GM13977 (cell line): Measurements from ENCODE around the gene C10orf105.

Experiments
- DNase-seq: peaks from one replicate; pipeline ENCODE4 v3.0.0; 2012; ENCODE audit warnings: low spot score
- CTCF ChIP-seq: IDR thresholded peaks from 2 replicates; pipeline ENCODE4 v1.5.1; 2012; ENCODE audit warnings: mild to moderate bottlenecking, control low read depth; ENCODE audit not compliant: insufficient read depth; ENCODE audit errors: extremely low read depth, missing control alignments
- in situ Hi-C: fragments of 300-500 bp; cut with MboI; formaldehyde crosslinking; loops from one replicate; pipeline ENCODE4 v1.12.0; 2022; ENCODE audit warnings: low sequenced_read_pairs, low pct_unique_long_range_greater_than_20kb, mixed read lengths, inconsistent platforms; ENCODE audit not compliant: unreplicated experiment

The C10orf105 gene

GRCh38 chr10:71755179-71755879 lies 35.8 kb upstream of the C10orf105 start:
- TF ChIP-seq CTCF, result no peak
- no peak for DNase-seq
- in situ Hi-C loops, result no loop called here

- TF ChIP-seq CTCF, result no peak
- in situ Hi-C loops, result no loop called here
- DNase-seq, result no peak
Measured at GRCh38 chr10:71754562-71754961, 35.0 kb upstream of the C10orf105 start.

- in situ Hi-C loops, result no loop called here
- DNase-seq, result no peak
- TF ChIP-seq CTCF, result no peak
Measured at GRCh38 chr10:71753960-71754505, 34.5 kb upstream of the C10orf105 start.

- TF ChIP-seq CTCF, result no peak
- in situ Hi-C loops, result no loop called here
- no peak for DNase-seq
Measured at GRCh38 chr10:71753091-71753959, 33.7 kb upstream of the C10orf105 start.

- DNase-seq, result no peak
- TF ChIP-seq CTCF, result no peak
- in situ Hi-C loops, result no loop called here
Measured at GRCh38 chr10:71752391-71753090, 33.0 kb upstream of the C10orf105 start.

- no peak for TF ChIP-seq CTCF
- in situ Hi-C loops, result no loop called here
- DNase-seq, result no peak
Measured at GRCh38 chr10:71751515-71752224, 32.1 kb upstream of the C10orf105 start.
